Panc1 (cell line): ENCODE measurements around the gene BAIAP2.

Experiments
- CTCF ChIP-seq: fragments of 450-650 bp; IDR thresholded peaks from 2 replicates; pipeline ENCODE4 v1.5.1; 2017; ENCODE audit warnings: mild to moderate bottlenecking
- SIN3A ChIP-seq: IDR thresholded peaks from 2 replicates; pipeline ENCODE4 v1.6.1; 2012; ENCODE audit warnings: low read depth, mild to moderate bottlenecking, low read length, moderate library complexity, borderline replicate concordance; ENCODE audit not compliant: insufficient read depth

GRCh38 chr17:81037798-81038733 lies 3.1 kb downstream of the BAIAP2 start:
- TF ChIP-seq CTCF (no peak), SIN3A (0 out of 2 replicates have a peak, but pooled peaks have one; percentile 59)
